ENCODE results near the gene CAMTA1. TPM values are rescaled to one million over a fixed set of nuclear protein-coding genes. Genes with fewer than 3 reads are reported as not detected.

CAMTA1 gene
- total and polyA plus RNA-seq, 2 experiments from 2014 or later, result 213 to 341 TPM

DNA sequence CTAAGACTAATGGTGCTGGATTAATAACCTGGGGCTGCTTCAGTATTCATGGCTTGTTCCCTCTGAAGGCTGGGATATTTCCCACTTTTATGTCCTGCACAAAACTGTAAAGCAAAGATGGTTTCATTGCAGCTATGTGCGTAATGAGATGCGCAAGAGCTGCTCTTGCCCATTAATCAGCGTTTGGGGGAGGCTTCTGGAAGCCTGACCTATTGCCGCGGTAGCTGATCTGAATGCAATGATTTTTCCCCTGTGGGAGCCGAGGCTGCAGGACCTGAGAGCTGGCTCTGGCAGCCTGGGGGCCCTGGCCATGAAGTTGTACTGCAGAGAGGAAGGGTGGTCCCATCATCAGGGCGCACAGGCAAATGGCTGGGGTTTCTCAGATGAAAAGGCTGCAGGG, 239.8 kb downstream of the CAMTA1 start:
- no peaks in the 10 kb centered on the region for H3K4me1 ChIP-seq (ENCODE audit: low read depth)
- DNase-seq (ENCODE audit: low read depth in 1 of 2, low spot score in 1 of 2), result no peak
- no peak overlapping the region for H3K27ac ChIP-seq
- TF ChIP-seq CTCF (IDR thresholded peaks at IDR 0.05; ENCODE audit: low read depth, low read length), result no peak
- no peak overlapping the region for H3K4me3 ChIP-seq
- no peaks in the 10 kb centered on the region for H3K36me3 ChIP-seq
- no peaks in the 10 kb centered on the region for H3K9me3 ChIP-seq (ENCODE audit: low read depth)
- no peaks in the 10 kb centered on the region for H3K27me3 ChIP-seq

GRCh38 chr1:7026169-7026568, 240.9 kb downstream of the CAMTA1 start:
- no peak for DNase-seq (ENCODE audit: low read depth in 1 of 2, low spot score in 1 of 2)
- TF ChIP-seq CTCF (IDR thresholded peaks at IDR 0.05; ENCODE audit: low read depth, low read length), result no peak

GRCh38 chr1:7032992-7033391, 247.7 kb downstream of the CAMTA1 start:
- no peak for DNase-seq (ENCODE audit: low read depth in 1 of 2, low spot score in 1 of 2)
- no peaks in the 10 kb centered on the region for H3K9me3 ChIP-seq (ENCODE audit: low read depth)
- no peak for TF ChIP-seq CTCF (IDR thresholded peaks at IDR 0.05; ENCODE audit: low read depth, low read length)
- H3K4me3 ChIP-seq, result no peak overlapping the region
- no peaks in the 10 kb centered on the region for H3K36me3 ChIP-seq
- H3K27ac ChIP-seq, result no peak overlapping the region
- no peaks in the 10 kb centered on the region for H3K27me3 ChIP-seq
- no peaks in the 10 kb centered on the region for H3K4me1 ChIP-seq (ENCODE audit: low read depth)

More at GRCh38 chr1:7026169-7026568, 240.9 kb downstream of the CAMTA1 start:
- Histone ChIP-seq H3K9me3 (ENCODE audit: low read depth) (no peaks in the 10 kb centered on the region), H3K27ac (no peak overlapping the region), H3K4me1 (ENCODE audit: low read depth) (no peaks in the 10 kb centered on the region), H3K36me3 (no peaks in the 10 kb centered on the region), H3K4me3 (no peak overlapping the region), H3K27me3 (no peaks in the 10 kb centered on the region)

- H3K4me3 ChIP-seq, result no peak overlapping the region
- no peak for TF ChIP-seq CTCF (IDR thresholded peaks at IDR 0.05; ENCODE audit: low read depth, low read length)
- no peak for DNase-seq (ENCODE audit: low read depth in 1 of 2, low spot score in 1 of 2)
Measured at GRCh38 chr1:7036386-7036785, 251.1 kb downstream of the CAMTA1 start.

GRCh38 chr1:7039590-7040220, 254.5 kb downstream of the CAMTA1 start:
- Histone ChIP-seq H3K27me3 (no peaks in the 10 kb centered on the region), H3K4me3 (no peak overlapping the region), H3K4me1 (ENCODE audit: low read depth) (no peaks in the 10 kb centered on the region), H3K9me3 (ENCODE audit: low read depth) (no peaks in the 10 kb centered on the region), H3K27ac (no peak overlapping the region), H3K36me3 (no peaks in the 10 kb centered on the region)
- TF ChIP-seq CTCF (IDR thresholded peaks at IDR 0.05; ENCODE audit: low read depth, low read length), result no peak
- DNase-seq (ENCODE audit: low read depth in 1 of 2, low spot score in 1 of 2), result no peak

More at GRCh38 chr1:7036386-7036785, 251.1 kb downstream of the CAMTA1 start:
- no peak overlapping the region for H3K27ac ChIP-seq
- H3K9me3 ChIP-seq (ENCODE audit: low read depth), result no peaks in the 10 kb centered on the region
- H3K27me3 ChIP-seq, result no peaks in the 10 kb centered on the region
- H3K36me3 ChIP-seq, result no peaks in the 10 kb centered on the region
- H3K4me1 ChIP-seq (ENCODE audit: low read depth), result no peaks in the 10 kb centered on the region

All from cardiac muscle cell (in vitro differentiated cells and primary cell).